K562 (cell line): ENCODE results near the gene BPNT1. TPM values are rescaled to one million over a fixed set of nuclear protein-coding genes. Genes with fewer than 3 reads are reported as not detected.

ENCODE experiments used
- ATAC-seq: fragments of 200-7000 bp; cut with Tn5 transposase; 3 replicates; pipeline ENCODE4 v1.9.1; 2020; ENCODE audit warnings: moderate library complexity
- BruUV-seq: library from RNA; stranded (reverse); fragments of 400-500 nt; replicated peaks from 2 replicates; lab custom pipeline; 2021; lab: Mats Ljungman, UMichigan
- CTCF ChIA-PET: fragments of 300-600 bp; formaldehyde crosslinking; extraction: SDS; loops from one replicate; lab custom pipeline; 2021; ENCODE audit warnings: low intra/inter-chr PET ratio; lab: Yijun Ruan, JAX
- POLR2A ChIA-PET: fragments of 300-600, 350-650 bp; sonication (Branson Sonifier 250); formaldehyde crosslinking; extraction: SDS; loops from one replicate; lab custom pipeline; 2021; ENCODE audit warnings: antibody characterized with exemption, inconsistent platforms; lab: Yijun Ruan, JAX
- DNase-seq, 4 experiments: peaks; one replicate each; pipeline versions ENCODE4 v3.0.0 to v3.0.0-alpha.2; 2011 to 2018; ENCODE audit warnings: low spot score in 3 of 4, mixed read lengths in 3 of 4; ENCODE audit errors: extremely low read depth in 1 of 4
- FAIRE-seq: peaks from 2 replicates; lab custom pipeline; 2011; peaks lifted over from hg19 to GRCh38; lab: Jason Lieb, UNC
- H2AFZ ChIP-seq: 2 replicates; pipeline ENCODE4 v1.6.0; 2011; ENCODE audit warnings: low read depth, low read length, control low read depth, inconsistent platforms
- H3K27ac ChIP-seq: fragments of 200-600 bp; 3 replicates; pipeline ENCODE4 v1.8.0; 2011; ENCODE audit warnings: low read depth, mild to moderate bottlenecking, control low read depth, inconsistent platforms, low read length, moderate library complexity, mixed read lengths; ENCODE audit errors: extremely low read depth
- H3K27me3 ChIP-seq, 2 experiments: fragments of 300-600 bp in 1 of 2; 2 replicates in 1 of 2; 3 replicates in 1 of 2; pipeline versions ENCODE4 v1.6.0 to v1.8.0; 2011; ENCODE audit warnings: inconsistent platforms in 2 of 2, low read length in 2 of 2, mild to moderate bottlenecking in 1 of 2, mixed read lengths in 1 of 2, moderate library complexity in 1 of 2; ENCODE audit not compliant: control insufficient read depth in 2 of 2, insufficient read depth in 2 of 2
- H3K36me3 ChIP-seq: fragments of 300-600 bp; 3 replicates; pipeline ENCODE4 v1.8.0; 2011; ENCODE audit warnings: mild to moderate bottlenecking, low read length, inconsistent platforms; ENCODE audit not compliant: control insufficient read depth, insufficient read depth
- H3K4me1 ChIP-seq, 2 experiments: fragments of 200-600 bp in 1 of 2; replicated peaks in 1 of 2; 2 replicates in 1 of 2; 3 replicates in 1 of 2; pipeline versions ENCODE4 v1.5.1 to v1.8.0; 2011; ENCODE audit warnings: inconsistent platforms in 2 of 2, low read length in 2 of 2, mild to moderate bottlenecking in 1 of 2, mixed read lengths in 1 of 2, moderate library complexity in 1 of 2; ENCODE audit not compliant: control insufficient read depth in 2 of 2, insufficient read depth in 2 of 2
- H3K4me2 ChIP-seq: 2 replicates; pipeline ENCODE4 v1.6.1; 2011; ENCODE audit warnings: low read length, control low read depth, inconsistent platforms, mixed read lengths; ENCODE audit not compliant: insufficient read depth
- H3K4me3 ChIP-seq: fragments of 200-600 bp; sonication (generic), shearing (Covaris generic); 2 replicates; pipeline ENCODE4 v1.5.1; 2016; ENCODE audit warnings: control low read depth, inconsistent platforms
- H3K79me2 ChIP-seq: fragments of 200-600 bp; 3 replicates; pipeline ENCODE4 v1.8.0; 2011; ENCODE audit warnings: low read length, inconsistent platforms; ENCODE audit not compliant: control insufficient read depth, insufficient read depth
- H3K9ac ChIP-seq, 2 experiments: 2 replicates each; pipeline versions ENCODE4 v1.6.0 to v1.6.1; 2011; ENCODE audit warnings: low read depth in 2 of 2, low read length in 2 of 2, control low read depth in 1 of 2, inconsistent platforms in 1 of 2, mild to moderate bottlenecking in 1 of 2, mixed read lengths in 1 of 2; ENCODE audit not compliant: insufficient read depth in 1 of 2
- H3K9me1 ChIP-seq: one replicate; pipeline ENCODE4 v1.6.0; 2011; ENCODE audit warnings: inconsistent platforms, mild to moderate bottlenecking, low read length, moderate library complexity; ENCODE audit not compliant: control insufficient read depth, insufficient read depth
- H3K9me3 ChIP-seq: replicated peaks from 2 replicates; pipeline ENCODE4 v1.5.1; 2011; ENCODE audit warnings: low read depth, low read length, inconsistent platforms; ENCODE audit not compliant: control insufficient read depth, insufficient read depth
- H4K20me1 ChIP-seq: replicated peaks from 2 replicates; pipeline ENCODE4 v1.6.1; 2011; ENCODE audit warnings: low read length, inconsistent platforms, mixed read lengths; ENCODE audit not compliant: control insufficient read depth, insufficient read depth
- BCLAF1 ChIP-seq, 2 experiments: fragments of 450-650 bp in 1 of 2; IDR thresholded peaks; 2 replicates each; pipeline ENCODE4 v1.6.1; 2011 to 2017; ENCODE audit warnings: low read depth in 2 of 2, antibody characterized with exemption in 1 of 2, borderline replicate concordance in 1 of 2, low read length in 1 of 2, mild to moderate bottlenecking in 1 of 2, mixed read lengths in 1 of 2; ENCODE audit not compliant: control insufficient read depth in 1 of 2
- BHLHE40 ChIP-seq: IDR thresholded peaks from 2 replicates; pipeline ENCODE4 v1.6.1; 2011; ENCODE audit warnings: low read length, improper control_type of control experiment
- CCAR2 ChIP-seq: fragments of 200-400 bp; formaldehyde crosslinking; IDR thresholded peaks from 2 replicates; pipeline ENCODE4 v1.6.1; 2017; ENCODE audit warnings: mild to moderate bottlenecking, low read depth, low read length
- CTCF ChIP-seq, 3 experiments: IDR thresholded peaks in 2 of 3; conservative IDR thresholded peaks in 1 of 3; 2 replicates each; pipeline ENCODE4 v1.5.1; 2011 to 2012; ENCODE audit warnings: low read length in 3 of 3, mild to moderate bottlenecking in 3 of 3, control low read depth in 2 of 3, improper control_type of control experiment in 1 of 3, inconsistent platforms in 1 of 3, low read depth in 1 of 3, mixed read lengths in 1 of 3, moderate library complexity in 1 of 3; ENCODE audit not compliant: insufficient read depth in 2 of 3
- DMBX1 ChIP-seq: fragments of 250-450 bp; sonication (Bioruptor Pico); IDR thresholded peaks from 2 replicates; pipeline ENCODE4 v1.8.0; 2022; ENCODE audit warnings: inconsistent platforms, mild to moderate bottlenecking, moderate library complexity, borderline replicate concordance
- HLTF ChIP-seq: fragments of 450-650 bp; IDR thresholded peaks from 2 replicates; pipeline ENCODE4 v1.6.1; 2016
- JUN ChIP-seq, 2 experiments: sonication (generic) in 1 of 2; formaldehyde crosslinking in 1 of 2; IDR thresholded peaks; 2 replicates each; pipeline versions ENCODE4 v1.6.1 to v1.8.0; 2012 to 2022; ENCODE audit warnings: borderline replicate concordance in 2 of 2, mild to moderate bottlenecking in 2 of 2, improper control_type of control experiment in 1 of 2, low read depth in 1 of 2, low read length in 1 of 2, missing genetic modification reagents in 1 of 2
- RHOXF2B ChIP-seq: fragments of 250-450 bp; sonication (Bioruptor Pico); conservative IDR thresholded peaks from 2 replicates; pipeline ENCODE4 v1.5.1; 2021
- SMARCC2 ChIP-seq: fragments of 450-650 bp; IDR thresholded peaks from 2 replicates; pipeline ENCODE4 v1.6.1; 2017; ENCODE audit warnings: antibody characterized with exemption, moderate library complexity, mild to moderate bottlenecking, low read depth
- ZNF274 ChIP-seq: IDR thresholded peaks from 2 replicates; pipeline ENCODE4 v1.6.1; 2011; ENCODE audit warnings: low read depth, mild to moderate bottlenecking, low read length, moderate library complexity, borderline replicate concordance
- ZNF3 ChIP-seq: fragments of 250-450 bp; sonication (Bioruptor Pico); IDR thresholded peaks from 2 replicates; pipeline ENCODE4 v1.5.0; 2021; ENCODE audit warnings: mild to moderate bottlenecking, moderate library complexity
- ZNF57 ChIP-seq: fragments of 450-650 bp; formaldehyde crosslinking; IDR thresholded peaks from 2 replicates; pipeline ENCODE4 v1.4.0; 2020; ENCODE audit warnings: mild to moderate bottlenecking, moderate library complexity
- WGBS: fragments of 100-300 bp; shearing (Covaris generic); methylation state at CpG from one replicate; pipeline ENCODE4 v1.1.6; 2016; ENCODE audit warnings: low coverage, mixed read lengths; ENCODE audit not compliant: insufficient coverage; ENCODE audit errors: missing lambda C conversion rate; 5-methylcytosine and 5-hydroxymethylcytosine counted together
- in situ Hi-C: fragments of 300-500 bp; cut with MboI; formaldehyde crosslinking; loops from 4 replicates; pipeline ENCODE4 v1.15.0; 2018; ENCODE audit warnings: inconsistent platforms, mixed read lengths
- intact Hi-C: fragments of 100-400 bp; cut with micrococcal nuclease; formaldehyde crosslinking; loops from 2 replicates; pipeline ENCODE4 v1.14.2; 2022
- polyA plus RNA-seq, 8 experiments: library from polyadenylated mRNA; depleted of rRNA in 4 of 8; stranded (reverse) in 5 of 8; unstranded in 3 of 8; fragments of >200 nt; fragmentation: Nextera tagmentation in 2 of 8; fragmentation: Illumina TruSeq in 1 of 8; extraction: Ambion mirVana in 2 of 8; extraction: Trizol in 1 of 8; gene quantifications; 2 replicates each; pipeline versions ENCODE4 v1.2.1 to v1.2.3, GENCODE V29; 2011 to 2014; ENCODE audit warnings: inconsistent platforms in 1 of 8, missing spikeins in 1 of 8
- total RNA-seq, 7 experiments: library from RNA; depleted of rRNA in 6 of 7; stranded (reverse); fragments of >200 nt in 6 of 7; fragmentation: Illumina TruSeq in 2 of 7; extraction: Trizol in 2 of 7; gene quantifications; 2 replicates each; pipeline versions ENCODE4 v1.2.1 to v1.2.3, GENCODE V29; 2011 to 2021; ENCODE audit warnings: low replicate concordance in 1 of 7

Gene BPNT1
- total and polyA plus RNA-seq, 9 of the 15 experiments (the other 6 are each of a cell fraction or from before 2014, with no cell fraction given), result 30.2 to 73.8 (median 40.5) TPM

DNA sequence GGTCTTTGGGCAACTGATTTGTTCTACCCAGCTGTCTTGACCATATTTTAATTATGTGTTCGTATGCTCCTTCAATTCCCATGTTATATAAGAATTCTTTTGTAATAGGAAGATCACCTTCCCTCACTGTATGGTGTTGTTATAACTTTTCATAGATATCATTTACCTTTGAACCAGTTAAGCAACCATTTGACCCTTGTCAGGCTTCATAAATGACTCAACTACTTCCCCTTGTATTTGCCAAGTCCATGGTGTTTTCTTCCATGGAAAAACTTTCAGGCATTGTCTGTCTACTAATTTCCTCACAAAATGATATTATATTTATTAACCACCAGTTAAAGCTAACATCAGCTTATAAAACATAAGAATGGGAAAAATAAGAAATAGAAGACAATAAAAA is 5.1 kb downstream of the BPNT1 start:
- ATAC-seq (no peak), FAIRE-seq (no peak), DNase-seq (no peak)
- H4K20me1 ChIP-seq, result no peaks in the 10 kb centered on the region
- H3K4me2 ChIP-seq, result no peak overlapping the region
- ChIA-PET CTCF (no interaction called here), POLR2A (interaction anchor here (1.6 kb wide), 1 partner anchor 16 kb away, joined by 4 read pairs; no protein-coding TSS in a partner anchor)
- in situ Hi-C loops (no loop called here), intact Hi-C loops (no loop called here)
- H3K27ac ChIP-seq, result no peak overlapping the region
- no peaks in the 10 kb centered on the region for H3K9me3 ChIP-seq
- BruUV-seq, result no TSS peak
- H3K9me1 ChIP-seq, result no peaks in the 10 kb centered on the region
- no peak overlapping the region for H3K4me3 ChIP-seq
- H3K4me1 ChIP-seq, result peaks cover 0 to 6% of the 10 kb centered on the region in 2 experiments; a peak in 1 of 5 replicates
- no peak overlapping the region for H3K9ac ChIP-seq
- H3K27me3 ChIP-seq, result no peaks in the 10 kb centered on the region
- no peak for TF ChIP-seq HLTF
- no peak for TF ChIP-seq BHLHE40
- no peak for TF ChIP-seq BCLAF1 (IDR thresholded peaks at IDR 0.05; ENCODE audit: borderline replicate concordance in 1 of 2, control insufficient read depth in 1 of 2, low read depth in 2 of 2, low read length in 1 of 2)
- TF ChIP-seq RHOXF2B (CRISPR knock-in tag), result no peak
- TF ChIP-seq ZNF57 (CRISPR knock-in tag), result no peak
- no peak for TF ChIP-seq DMBX1 (CRISPR knock-in tag)
- no peak for TF ChIP-seq ZNF274
- TF ChIP-seq SMARCC2, result no peak
- no peak for TF ChIP-seq JUN (IDR thresholded peaks at IDR 0.05; ENCODE audit: borderline replicate concordance, low read depth, low read length)
- TF ChIP-seq JUN (CRISPR knock-in tag; IDR thresholded peaks at IDR 0.05; ENCODE audit: borderline replicate concordance), result no peak
- TF ChIP-seq ZNF3 (CRISPR knock-in tag), result no peak
- no peak for TF ChIP-seq CTCF (IDR thresholded peaks at IDR 0.05 in 2 of 3, conservative IDR thresholded peaks at IDR 0.05 in 1 of 3; ENCODE audit: insufficient read depth in 2 of 3, low read depth in 1 of 3, low read length in 3 of 3)
- TF ChIP-seq CCAR2, result no peak
- WGBS, result 92% methylated on average over 1 of the region's 1 CpG
- H2AFZ ChIP-seq, result no peak overlapping the region
- H3K36me3 ChIP-seq, result peaks cover 9% of the 10 kb centered on the region
- H3K79me2 ChIP-seq, result peaks cover 26% of the 10 kb centered on the region
